Natural killer cell (primary cell): ENCODE results near the gene PAPLN. TPM values are rescaled to one million over a fixed set of nuclear protein-coding genes. Genes with fewer than 3 reads are reported as not detected.

Source experiments
- ATAC-seq, 3 donors: fragments of 150-1000 bp in 2 of 3; fragments of 200-7000 bp in 1 of 3; cut with Tn5 transposase; 1 replicate in 1 of 3; 2 replicates in 2 of 3; pipeline ENCODE4 v1.10.0; 2021; ENCODE audit warnings: mild to moderate bottlenecking in 2 of 3, moderate library complexity in 2 of 3
- DNase-seq, 2 donors: peaks; one replicate each; pipeline versions ENCODE4 v3.0.0 to v3.0.0-alpha.2; 2013 to 2021; ENCODE audit warnings: mixed read lengths in 1 of 2
- H3K27ac ChIP-seq: one replicate; pipeline ENCODE4 v1.5.1; 2013; ENCODE audit warnings: mild to moderate bottlenecking, low read length
- H3K27me3 ChIP-seq: one replicate; pipeline ENCODE4 v1.6.1; 2013; ENCODE audit warnings: low read length; ENCODE audit not compliant: control insufficient read depth, insufficient read depth
- H3K36me3 ChIP-seq: one replicate; pipeline ENCODE4 v1.6.1; 2013; ENCODE audit warnings: low read length; ENCODE audit not compliant: control insufficient read depth, insufficient read depth
- H3K4me1 ChIP-seq: one replicate; pipeline ENCODE4 v1.6.1; 2013; ENCODE audit warnings: low read length; ENCODE audit not compliant: control insufficient read depth, insufficient read depth
- H3K4me3 ChIP-seq: one replicate; pipeline ENCODE4 v1.5.1; 2013; ENCODE audit warnings: low read length
- H3K9me3 ChIP-seq: one replicate; pipeline ENCODE4 v1.6.1; 2013; ENCODE audit warnings: low read length; ENCODE audit not compliant: control insufficient read depth, insufficient read depth
- H3K27ac Mint-ChIP-seq, 2 donors: one replicate each; pipeline ENCODE4 v1.8.0; 2022; ENCODE audit warnings: mild to moderate bottlenecking in 2 of 2, mixed read lengths in 2 of 2, moderate library complexity in 1 of 2
- H3K27me3 Mint-ChIP-seq, 2 donors: one replicate each; pipeline ENCODE4 v1.8.0; 2022; ENCODE audit warnings: low read depth in 2 of 2, mixed read lengths in 2 of 2
- H3K36me3 Mint-ChIP-seq: one replicate; pipeline ENCODE4 v1.8.0; 2022; ENCODE audit warnings: mixed read lengths
- H3K4me1 Mint-ChIP-seq, 2 donors: one replicate each; pipeline ENCODE4 v1.8.0; 2022; ENCODE audit warnings: mixed read lengths in 2 of 2
- H3K4me3 Mint-ChIP-seq: one replicate; pipeline ENCODE4 v1.8.0; 2022; ENCODE audit warnings: mild to moderate bottlenecking, moderate library complexity, mixed read lengths
- H3K9me3 Mint-ChIP-seq, 2 donors: one replicate each; pipeline ENCODE4 v1.8.0; 2022; ENCODE audit warnings: mixed read lengths in 2 of 2
- WGBS: methylation state at CpG from one replicate; pipeline ENCODE4 v1.1.7; 2013; ENCODE audit warnings: missing lambda C conversion rate; ENCODE audit not compliant: insufficient coverage; 5-methylcytosine and 5-hydroxymethylcytosine counted together
- intact Hi-C: fragments of 100-400 bp; cut with micrococcal nuclease; formaldehyde crosslinking; loops from one replicate; pipeline ENCODE4 v1.14.2; 2022
- total RNA-seq, 4 donors: library from RNA; stranded (reverse); fragments of 120-200 nt in 1 of 4; gene quantifications; one replicate each; pipeline versions ENCODE4 v1.2.3 to v1.2.4, GENCODE V29; 2013 to 2022
- TF ChIP-seq, protein P1 (sequence below): fragments of 200-600 bp; IDR thresholded peaks from one replicate; pipeline ENCODE4 v1.8.0; 2022; ENCODE audit warnings: antibody characterized with exemption

The PAPLN gene
- total RNA-seq, 3 donors from 2014 or later (not counting 1 experiment from before 2014, with no cell fraction given): 0.24 to 0.70 (median 0.34) TPM

DNA sequence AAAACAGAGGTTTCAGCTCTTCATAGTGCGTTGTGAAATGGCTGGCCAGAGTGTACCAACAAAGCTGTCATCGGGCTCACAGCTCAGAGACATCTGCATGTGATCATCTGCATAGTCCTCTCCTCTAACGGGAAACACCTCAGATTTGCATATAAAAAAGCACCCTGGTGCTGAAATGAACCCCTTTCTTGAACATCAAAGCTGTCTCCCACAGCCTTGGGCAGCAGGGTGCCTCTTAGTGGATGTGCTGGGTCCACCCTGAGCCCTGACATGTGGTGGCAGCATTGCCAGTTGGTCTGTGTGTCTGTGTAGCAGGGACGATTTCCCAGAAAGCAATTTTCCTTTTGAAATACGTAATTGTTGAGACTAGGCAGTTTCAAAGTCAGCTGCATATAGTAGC is 14.3 kb upstream of the PAPLN start:
- Histone ChIP-seq H3K27ac (no peak overlapping the region), H3K4me1 (no peaks in the 10 kb centered on the region), H3K36me3 (peaks cover 46% of the 10 kb centered on the region), H3K9me3 (no peaks in the 10 kb centered on the region), H3K4me3 (no peak overlapping the region), H3K27me3 (no peaks in the 10 kb centered on the region)
- Mint-ChIP-seq H3K27ac (no peak overlapping the region), H3K4me1 (no peaks in the 10 kb centered on the region), H3K9me3 (no peaks in the 10 kb centered on the region), H3K36me3 (peaks cover 19% of the 10 kb centered on the region), H3K27me3 (no peaks in the 10 kb centered on the region), H3K4me3 (no peak overlapping the region)
- intact Hi-C loops: no loop called here
- peak in 1 of 2 donors; percentile 13 for DNase-seq
- ATAC-seq: no peak
- TF ChIP-seq, protein P1, sequence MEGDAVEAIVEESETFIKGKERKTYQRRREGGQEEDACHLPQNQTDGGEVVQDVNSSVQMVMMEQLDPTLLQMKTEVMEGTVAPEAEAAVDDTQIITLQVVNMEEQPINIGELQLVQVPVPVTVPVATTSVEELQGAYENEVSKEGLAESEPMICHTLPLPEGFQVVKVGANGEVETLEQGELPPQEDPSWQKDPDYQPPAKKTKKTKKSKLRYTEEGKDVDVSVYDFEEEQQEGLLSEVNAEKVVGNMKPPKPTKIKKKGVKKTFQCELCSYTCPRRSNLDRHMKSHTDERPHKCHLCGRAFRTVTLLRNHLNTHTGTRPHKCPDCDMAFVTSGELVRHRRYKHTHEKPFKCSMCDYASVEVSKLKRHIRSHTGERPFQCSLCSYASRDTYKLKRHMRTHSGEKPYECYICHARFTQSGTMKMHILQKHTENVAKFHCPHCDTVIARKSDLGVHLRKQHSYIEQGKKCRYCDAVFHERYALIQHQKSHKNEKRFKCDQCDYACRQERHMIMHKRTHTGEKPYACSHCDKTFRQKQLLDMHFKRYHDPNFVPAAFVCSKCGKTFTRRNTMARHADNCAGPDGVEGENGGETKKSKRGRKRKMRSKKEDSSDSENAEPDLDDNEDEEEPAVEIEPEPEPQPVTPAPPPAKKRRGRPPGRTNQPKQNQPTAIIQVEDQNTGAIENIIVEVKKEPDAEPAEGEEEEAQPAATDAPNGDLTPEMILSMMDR: no peak
- 85% methylated on average over 5 of the region's 5 CpGs for WGBS

DNA sequence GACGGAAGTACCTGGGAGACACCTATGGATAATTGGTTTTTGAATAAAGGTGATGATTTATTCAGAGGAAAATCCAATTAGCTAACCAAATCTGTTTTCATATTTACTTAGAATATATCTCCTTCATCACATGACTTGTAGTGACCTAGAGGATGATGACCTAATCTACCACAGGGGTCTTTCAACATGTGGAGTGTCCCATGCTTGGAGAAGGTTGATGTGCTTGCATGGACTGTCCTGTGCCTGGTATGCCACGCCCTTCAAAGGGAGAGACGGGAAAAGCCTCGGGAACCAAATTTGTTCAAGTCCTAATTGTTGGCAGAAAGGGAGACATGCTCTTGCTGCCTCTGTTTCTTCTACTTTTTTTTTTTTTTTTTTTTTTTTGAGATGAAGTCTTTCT is 11.8 kb upstream of the PAPLN start:
- Mint-ChIP-seq H3K4me3 (no peak overlapping the region), H3K9me3 (no peaks in the 10 kb centered on the region), H3K4me1 (no peaks in the 10 kb centered on the region), H3K27ac (no peak overlapping the region), H3K36me3 (peaks cover under 1% of the 10 kb centered on the region), H3K27me3 (no peaks in the 10 kb centered on the region)
- DNase-seq: no peak
- Histone ChIP-seq H3K27ac (no peak overlapping the region), H3K4me1 (no peaks in the 10 kb centered on the region), H3K36me3 (peaks cover 31% of the 10 kb centered on the region), H3K4me3 (no peak overlapping the region), H3K9me3 (no peaks in the 10 kb centered on the region), H3K27me3 (no peaks in the 10 kb centered on the region)
- intact Hi-C loops: no loop called here
- TF ChIP-seq, protein P1: no peak
- 95% methylated on average over 4 of the region's 4 CpGs for WGBS
- ATAC-seq: no peak

DNA sequence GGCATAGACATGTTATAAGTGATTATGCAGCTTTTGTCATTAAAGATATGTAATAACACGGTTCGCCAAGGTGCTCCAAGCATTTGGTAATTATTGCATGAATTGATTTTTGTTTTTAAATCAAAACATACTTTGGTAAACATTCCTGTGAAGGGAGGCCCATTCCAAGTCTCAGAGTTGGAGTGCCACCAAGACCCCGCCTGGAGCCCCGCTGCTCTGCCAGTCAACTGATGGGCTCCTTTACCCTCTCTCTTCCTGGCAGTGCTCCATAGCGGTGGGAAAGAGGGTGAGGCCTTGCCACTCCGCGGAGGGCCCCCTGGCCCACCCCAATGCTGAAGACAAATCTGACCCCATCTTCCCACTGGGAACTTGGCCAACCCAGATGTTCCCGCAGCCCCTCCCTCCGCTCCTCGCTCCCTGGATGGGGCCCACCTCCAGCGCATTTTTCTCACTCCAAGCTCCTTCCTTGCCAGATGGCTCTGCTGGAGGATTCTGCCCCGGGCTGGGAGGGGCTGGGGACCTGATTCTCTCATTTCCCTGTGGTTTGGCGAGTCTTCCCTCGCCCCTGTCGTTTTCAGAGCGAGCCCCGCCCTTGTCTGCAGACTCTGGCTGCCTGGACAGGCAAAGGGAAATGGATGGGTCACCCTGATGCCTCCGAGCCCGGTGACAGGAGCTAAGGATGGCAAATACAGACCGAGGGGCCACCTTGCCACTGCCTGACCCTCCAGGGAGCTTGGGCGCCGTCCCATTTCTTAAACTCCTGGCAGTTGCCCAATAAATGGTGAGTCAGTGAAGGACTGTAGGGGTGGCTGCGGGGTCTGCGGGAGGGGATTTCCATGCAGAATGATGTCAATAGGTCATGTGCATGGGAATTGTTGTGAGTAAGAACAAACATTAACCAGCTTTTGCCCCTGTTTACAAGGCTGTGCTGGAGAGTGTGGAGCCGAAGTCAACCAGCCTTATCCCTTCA is 9.2 kb upstream of the PAPLN start:
- Mint-ChIP-seq H3K27me3 (peaks cover 0 to 3% of the 10 kb centered on the region in 2 donors), H3K9me3 (no peaks in the 10 kb centered on the region), H3K36me3 (no peaks in the 10 kb centered on the region), H3K27ac (no peak overlapping the region), H3K4me3 (no peak overlapping the region), H3K4me1 (no peaks in the 10 kb centered on the region)
- intact Hi-C loops: no loop called here
- H3K4me1 ChIP-seq: no peaks in the 10 kb centered on the region
- no peak overlapping the region for H3K27ac ChIP-seq
- no peak overlapping the region for H3K4me3 ChIP-seq
- DNase-seq (no peak), ATAC-seq (no peak)
- H3K27me3 ChIP-seq: no peaks in the 10 kb centered on the region
- TF ChIP-seq, protein P1: no peak
- H3K36me3 ChIP-seq: peaks cover 13% of the 10 kb centered on the region
- no peaks in the 10 kb centered on the region for H3K9me3 ChIP-seq
- 90% methylated on average over 25 of the region's 25 CpGs for WGBS
